Keratinocyte (primary cell): ENCODE measurements around the gene SCYGR2. TPM values are rescaled to one million over a fixed set of nuclear protein-coding genes. Genes with fewer than 3 reads are reported as not detected.

Source experiments
- DNase-seq: peaks from one replicate; pipeline ENCODE4 v3.0.0-alpha.2; 2011; ENCODE audit warnings: low read depth, missing footprints, low spot score
- FAIRE-seq: peaks from 2 replicates; lab custom pipeline; 2011; peaks lifted over from hg19 to GRCh38; lab: Jason Lieb, UNC
- H2AFZ ChIP-seq: 2 replicates; pipeline ENCODE4 v1.6.0; 2012; ENCODE audit warnings: low read length, control low read depth, inconsistent platforms; ENCODE audit not compliant: control insufficient read depth
- H3K27ac ChIP-seq: 2 replicates; pipeline ENCODE4 v1.5.1; 2011; ENCODE audit warnings: low read length; ENCODE audit not compliant: control insufficient read depth, insufficient read depth
- H3K27me3 ChIP-seq: 3 replicates; pipeline ENCODE4 v1.6.0; 2011; ENCODE audit warnings: low read length; ENCODE audit not compliant: control insufficient read depth, insufficient read depth; ENCODE audit errors: extremely low read depth
- H3K36me3 ChIP-seq, 2 experiments: 2 replicates in 1 of 2; 3 replicates in 1 of 2; pipeline ENCODE4 v1.5.1; 2011; ENCODE audit warnings: low read length in 2 of 2, mild to moderate bottlenecking in 1 of 2; ENCODE audit not compliant: control insufficient read depth in 2 of 2, insufficient read depth in 2 of 2; ENCODE audit errors: extremely low read depth in 1 of 2
- H3K4me1 ChIP-seq: 3 replicates; pipeline ENCODE4 v1.5.1; 2011; ENCODE audit warnings: low read length; ENCODE audit not compliant: control insufficient read depth, insufficient read depth; ENCODE audit errors: extremely low read depth
- H3K4me2 ChIP-seq: 3 replicates; pipeline ENCODE4 v1.6.0; 2011; ENCODE audit warnings: low read depth, low read length; ENCODE audit not compliant: control insufficient read depth, insufficient read depth; ENCODE audit errors: extremely low read depth
- H3K4me3 ChIP-seq, 3 experiments: fragments of 200-600 bp in 1 of 3; sonication (generic) in 1 of 3; 2 replicates in 2 of 3; 3 replicates in 1 of 3; pipeline ENCODE4 v1.5.1; 2011 to 2016; ENCODE audit warnings: low read length in 3 of 3, mild to moderate bottlenecking in 3 of 3, control low read depth in 2 of 3, inconsistent platforms in 1 of 3, low read depth in 1 of 3, mixed read lengths in 1 of 3, mixed run types in 1 of 3, moderate library complexity in 1 of 3; ENCODE audit not compliant: control insufficient read depth in 2 of 3, insufficient read depth in 2 of 3; ENCODE audit errors: extremely low read depth in 1 of 3
- H3K79me2 ChIP-seq: 2 replicates; pipeline ENCODE4 v1.6.0; 2012; ENCODE audit warnings: low read length; ENCODE audit not compliant: control insufficient read depth, insufficient read depth
- H3K9ac ChIP-seq: 3 replicates; pipeline ENCODE4 v1.6.0; 2011; ENCODE audit warnings: low read length; ENCODE audit not compliant: control insufficient read depth, insufficient read depth; ENCODE audit errors: extremely low read depth
- H3K9me1 ChIP-seq: 3 replicates; pipeline ENCODE4 v1.6.0; 2011; ENCODE audit warnings: low read length; ENCODE audit not compliant: control insufficient read depth, insufficient read depth; ENCODE audit errors: extremely low read depth
- H3K9me3 ChIP-seq: 2 replicates; pipeline ENCODE4 v1.5.1; 2012; ENCODE audit warnings: low read depth, low read length; ENCODE audit not compliant: control insufficient read depth
- H4K20me1 ChIP-seq: 3 replicates; pipeline ENCODE4 v1.6.0; 2011; ENCODE audit warnings: low read length; ENCODE audit not compliant: control insufficient read depth, insufficient read depth; ENCODE audit errors: extremely low read depth
- EZH2 ChIP-seq: IDR thresholded peaks from one replicate; pipeline ENCODE4 v1.6.1; 2012; ENCODE audit warnings: inconsistent platforms, mild to moderate bottlenecking, low read length, moderate library complexity
- dilution Hi-C: fragments of 300-500 bp; cut with MboI; formaldehyde crosslinking; loops from one replicate; pipeline ENCODE4 v1.7.0; 2020; ENCODE audit warnings: low sequenced_read_pairs; ENCODE audit not compliant: extremely low pct_ligation_motif_present
- polyA plus RNA-seq, 5 experiments: library from polyadenylated mRNA; depleted of rRNA in 3 of 5; stranded (reverse) in 3 of 5; stranded (forward) in 1 of 5; unstranded in 1 of 5; fragments of >200 nt; gene quantifications; 1 replicate in 1 of 5; 2 replicates in 3 of 5; 3 replicates in 1 of 5; pipeline versions ENCODE4 v1.2.1 to v1.2.3, GENCODE V29; 2011 to 2012; ENCODE audit warnings: missing spikeins in 2 of 5, low read depth in 1 of 5, low replicate concordance in 1 of 5
- TF ChIP-seq, protein P1 (sequence below), 3 experiments: IDR thresholded peaks in 1 of 3; conservative IDR thresholded peaks in 1 of 3; optimal IDR thresholded peaks in 1 of 3; 2 replicates in 2 of 3; 3 replicates in 1 of 3; pipeline versions ENCODE3 to v1.5.1; 2011; ENCODE audit warnings: low read length in 3 of 3, mild to moderate bottlenecking in 3 of 3, moderate library complexity in 2 of 3, control low read depth in 1 of 3, inconsistent platforms in 1 of 3; ENCODE audit not compliant: insufficient read depth in 2 of 3; ENCODE audit errors: extremely low read depth in 1 of 3

The SCYGR2 gene
- polyA plus RNA-seq, 1 donor (not counting 4 experiments of a cell fraction or from before 2014, with no cell fraction given): not detected

DNA sequence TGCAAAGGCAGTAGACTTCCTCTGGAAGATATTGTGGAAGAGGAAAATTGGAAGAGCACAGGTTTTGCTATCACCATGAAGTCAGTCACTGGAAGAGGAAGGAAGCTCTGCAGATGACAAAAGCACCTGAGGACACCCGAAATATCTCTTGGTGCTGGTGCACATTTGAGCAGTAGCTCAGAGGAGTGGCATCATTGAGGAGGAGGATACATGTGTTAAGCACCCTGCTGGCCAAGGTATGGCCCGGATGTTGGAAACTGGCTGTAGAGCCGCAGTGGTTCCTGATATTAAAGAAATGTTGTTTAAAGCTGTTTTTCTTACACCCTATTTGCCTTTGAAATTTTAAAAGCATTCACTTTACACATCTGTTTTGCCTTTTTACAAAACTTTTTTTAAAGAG lies 32.7 kb upstream of the SCYGR2 start:
- no peak overlapping the region for H3K4me2 ChIP-seq
- H3K79me2 ChIP-seq: no peaks in the 10 kb centered on the region
- no peaks in the 10 kb centered on the region for H3K4me1 ChIP-seq
- no peak overlapping the region for H3K9ac ChIP-seq
- FAIRE-seq (no peak), DNase-seq (no peak)
- no peaks in the 10 kb centered on the region for H3K9me3 ChIP-seq
- dilution Hi-C loops: no loop called here
- no peaks in the 10 kb centered on the region for H3K9me1 ChIP-seq
- H3K27ac ChIP-seq: no peak overlapping the region
- no peaks in the 10 kb centered on the region for H4K20me1 ChIP-seq
- no peak overlapping the region for H3K4me3 ChIP-seq
- H3K36me3 ChIP-seq: peaks cover 3 to 4% of the 10 kb centered on the region in 2 experiments
- no peaks in the 10 kb centered on the region for H3K27me3 ChIP-seq
- TF ChIP-seq EZH2: no peak
- TF ChIP-seq, protein P1, sequence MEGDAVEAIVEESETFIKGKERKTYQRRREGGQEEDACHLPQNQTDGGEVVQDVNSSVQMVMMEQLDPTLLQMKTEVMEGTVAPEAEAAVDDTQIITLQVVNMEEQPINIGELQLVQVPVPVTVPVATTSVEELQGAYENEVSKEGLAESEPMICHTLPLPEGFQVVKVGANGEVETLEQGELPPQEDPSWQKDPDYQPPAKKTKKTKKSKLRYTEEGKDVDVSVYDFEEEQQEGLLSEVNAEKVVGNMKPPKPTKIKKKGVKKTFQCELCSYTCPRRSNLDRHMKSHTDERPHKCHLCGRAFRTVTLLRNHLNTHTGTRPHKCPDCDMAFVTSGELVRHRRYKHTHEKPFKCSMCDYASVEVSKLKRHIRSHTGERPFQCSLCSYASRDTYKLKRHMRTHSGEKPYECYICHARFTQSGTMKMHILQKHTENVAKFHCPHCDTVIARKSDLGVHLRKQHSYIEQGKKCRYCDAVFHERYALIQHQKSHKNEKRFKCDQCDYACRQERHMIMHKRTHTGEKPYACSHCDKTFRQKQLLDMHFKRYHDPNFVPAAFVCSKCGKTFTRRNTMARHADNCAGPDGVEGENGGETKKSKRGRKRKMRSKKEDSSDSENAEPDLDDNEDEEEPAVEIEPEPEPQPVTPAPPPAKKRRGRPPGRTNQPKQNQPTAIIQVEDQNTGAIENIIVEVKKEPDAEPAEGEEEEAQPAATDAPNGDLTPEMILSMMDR (optimal IDR thresholded peaks at IDR 0.05 in 1 of 3, IDR thresholded peaks at IDR 0.05 in 1 of 3, conservative IDR thresholded peaks at IDR 0.05 in 1 of 3; ENCODE audit: extremely low read depth in 1 of 3, insufficient read depth in 2 of 3, low read length in 3 of 3): no peak
- no peak overlapping the region for H2AFZ ChIP-seq

- H2AFZ ChIP-seq: no peak overlapping the region
- no peak overlapping the region for H3K27ac ChIP-seq
- no peaks in the 10 kb centered on the region for H3K9me3 ChIP-seq
- H3K79me2 ChIP-seq: no peaks in the 10 kb centered on the region
- no peak overlapping the region for H3K9ac ChIP-seq
- peaks cover 3 to 4% of the 10 kb centered on the region in 2 experiments for H3K36me3 ChIP-seq
- TF ChIP-seq, protein P1 (optimal IDR thresholded peaks at IDR 0.05 in 1 of 3, IDR thresholded peaks at IDR 0.05 in 1 of 3, conservative IDR thresholded peaks at IDR 0.05 in 1 of 3; ENCODE audit: extremely low read depth in 1 of 3, insufficient read depth in 2 of 3, low read length in 3 of 3): no peak
- no peak for TF ChIP-seq EZH2
- DNase-seq (no peak), FAIRE-seq (no peak)
- no peak overlapping the region for H3K4me3 ChIP-seq
- H3K9me1 ChIP-seq: no peaks in the 10 kb centered on the region
- dilution Hi-C loops: no loop called here
- H3K27me3 ChIP-seq: no peaks in the 10 kb centered on the region
- H3K4me2 ChIP-seq: no peak overlapping the region
- H4K20me1 ChIP-seq: no peaks in the 10 kb centered on the region
- H3K4me1 ChIP-seq: no peaks in the 10 kb centered on the region
Measured at GRCh38 chr2:227568852-227569169, 29.9 kb upstream of the SCYGR2 start.
